ENCODE data around the gene PITX3.
"Not testable (repeated sequence)": the region's sequence is repeated elsewhere in the genome, so short reads cannot be mapped to it uniquely, and the experiment has no call there.

The PITX3 gene

DNA sequence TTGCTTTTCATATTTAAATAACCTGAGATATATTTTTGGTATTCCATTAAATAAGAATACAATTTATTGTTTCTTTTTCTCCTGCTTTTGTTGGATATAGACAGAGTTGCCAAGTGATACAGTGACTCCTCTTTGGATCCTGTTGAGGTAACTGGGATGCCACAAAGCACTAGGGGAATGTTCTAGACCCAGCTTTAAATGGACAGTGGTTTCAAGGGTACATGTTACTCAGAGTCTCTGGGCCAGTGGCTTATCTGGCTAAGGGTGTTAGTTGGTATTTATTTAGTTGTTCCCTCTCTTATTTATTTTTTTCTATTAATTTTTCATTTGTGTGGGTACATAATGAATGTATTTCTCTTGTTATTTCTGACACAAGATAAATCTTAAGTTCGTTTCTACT lies 13.1 kb upstream of the PITX3 start:
- H3K36me3 ChIP-seq (ENCODE audit: insufficient read depth, low read depth, low read length), result peaks cover 2% of the 10 kb centered on the region

GRCh38 chr10:102252508-102252907 lies 11.2 kb upstream of the PITX3 start:
- H3K36me3 ChIP-seq (ENCODE audit: insufficient read depth, low read depth, low read length); H3K4me1 ChIP-seq (ENCODE audit: insufficient read depth, low read length); H3K27me3 ChIP-seq (ENCODE audit: insufficient read depth, low read length); H3K27ac ChIP-seq (ENCODE audit: low read length); H3K9me3 ChIP-seq (ENCODE audit: insufficient read depth, low read depth, low read length); H3K4me3 ChIP-seq (ENCODE audit: low read length); H3K9ac ChIP-seq (ENCODE audit: low read depth, low read length): not testable (repeated sequence)

More for the DNA sequence above, 13.1 kb upstream of the PITX3 start:
- Histone ChIP-seq H3K9ac (ENCODE audit: low read depth, low read length) (no peak overlapping the region), H3K9me3 (ENCODE audit: insufficient read depth, low read depth, low read length) (no peaks in the 10 kb centered on the region), H3K27me3 (ENCODE audit: insufficient read depth, low read length) (no peaks in the 10 kb centered on the region), H3K27ac (ENCODE audit: low read length) (no peak overlapping the region), H3K4me3 (ENCODE audit: low read length) (no peak overlapping the region), H3K4me1 (ENCODE audit: insufficient read depth, low read length) (no peaks in the 10 kb centered on the region)

- H3K4me3 ChIP-seq (ENCODE audit: low read length), result no peak overlapping the region
- H3K9ac ChIP-seq (ENCODE audit: low read depth, low read length), result no peak overlapping the region
These were observed 6.4 kb upstream of the PITX3 start for GRCh38 chr10:102247734-102248133.

GRCh38 chr10:102246261-102246660 lies 4.9 kb upstream of the PITX3 start:
- Histone ChIP-seq H3K27ac (ENCODE audit: low read length) (no peak overlapping the region), H3K4me1 (ENCODE audit: insufficient read depth, low read length) (peaks cover 6% of the 10 kb centered on the region; the same call in 1 of the 2 replicates), H3K9me3 (ENCODE audit: insufficient read depth, low read depth, low read length) (no peaks in the 10 kb centered on the region), H3K36me3 (ENCODE audit: insufficient read depth, low read depth, low read length) (no peaks in the 10 kb centered on the region), H3K27me3 (ENCODE audit: insufficient read depth, low read length) (peaks cover 23% of the 10 kb centered on the region), H3K9ac (ENCODE audit: low read depth, low read length) (peak overlapping the region; percentile 73; the same call in 1 of the 2 replicates), H3K4me3 (ENCODE audit: low read length) (peak overlapping the region; percentile 91)

More at GRCh38 chr10:102247734-102248133, 6.4 kb upstream of the PITX3 start:
- Histone ChIP-seq H3K36me3 (ENCODE audit: insufficient read depth, low read depth, low read length) (no peaks in the 10 kb centered on the region), H3K4me1 (ENCODE audit: insufficient read depth, low read length) (peaks cover 4% of the 10 kb centered on the region; the same call in 1 of the 2 replicates), H3K27me3 (ENCODE audit: insufficient read depth, low read length) (peaks cover 9% of the 10 kb centered on the region), H3K27ac (ENCODE audit: low read length) (no peak overlapping the region), H3K9me3 (ENCODE audit: insufficient read depth, low read depth, low read length) (no peaks in the 10 kb centered on the region)

GRCh38 chr10:102245932-102246251 lies 4.6 kb upstream of the PITX3 start:
- Histone ChIP-seq H3K4me1 (ENCODE audit: insufficient read depth, low read length) (peaks cover 6% of the 10 kb centered on the region; the same call in 1 of the 2 replicates), H3K4me3 (ENCODE audit: low read length) (peak overlapping the region; percentile 91), H3K27me3 (ENCODE audit: insufficient read depth, low read length) (peaks cover 27% of the 10 kb centered on the region), H3K9me3 (ENCODE audit: insufficient read depth, low read depth, low read length) (no peaks in the 10 kb centered on the region), H3K36me3 (ENCODE audit: insufficient read depth, low read depth, low read length) (no peaks in the 10 kb centered on the region), H3K9ac (ENCODE audit: low read depth, low read length) (peak overlapping the region; percentile 73; the same call in 1 of the 2 replicates), H3K27ac (ENCODE audit: low read length) (no peak overlapping the region)

DNA sequence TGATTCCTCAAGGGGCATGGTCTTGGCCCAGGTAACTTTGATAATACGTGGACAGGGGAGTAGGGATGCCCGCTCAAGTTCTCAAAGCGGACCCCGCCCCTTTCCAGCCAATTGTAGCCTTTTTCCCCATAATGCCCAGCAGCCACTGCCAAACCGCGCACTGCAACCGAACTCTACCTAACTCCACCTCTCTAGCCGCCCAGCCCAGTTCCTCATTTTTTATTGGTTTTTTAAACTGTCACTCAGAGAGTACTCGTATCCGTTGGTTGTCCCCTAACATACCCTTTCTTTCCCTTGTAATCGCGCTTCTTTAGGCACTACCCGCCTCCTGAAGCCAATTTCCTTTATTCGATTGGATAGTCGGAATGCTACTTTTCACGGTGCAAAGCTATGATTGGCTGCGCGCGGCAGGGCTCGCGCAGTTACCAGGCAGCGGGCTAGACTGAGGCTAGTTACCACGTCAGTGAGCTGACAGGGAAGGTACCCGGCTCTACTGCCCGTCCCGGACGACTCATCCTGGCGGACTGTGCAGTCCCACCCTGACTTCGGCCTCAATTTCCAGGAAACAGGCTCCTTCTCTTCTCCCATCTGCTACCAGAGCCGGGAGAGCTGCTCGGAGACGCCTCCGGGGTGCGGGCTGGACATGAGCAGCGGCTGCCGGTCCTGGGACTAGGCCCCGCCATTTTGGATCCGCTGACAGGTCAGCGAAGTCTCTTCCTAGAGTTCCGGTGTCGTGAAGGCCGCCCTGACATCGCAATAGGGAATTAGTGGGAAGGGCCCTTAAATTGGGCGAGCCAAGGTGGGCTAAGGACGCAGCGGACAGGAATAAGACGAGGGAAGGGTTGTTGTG lies 4.0 kb upstream of the PITX3 start, which contains the start of gene GBF1:
Gene GBF1, plus strand, starts transcription at position 451 of the 850 bp plus-strand sequence. CDS start 13,407 bp downstream, outside the sequence.
- peaks cover 6% of the 10 kb centered on the region; the same call in 1 of the 2 replicates for H3K4me1 ChIP-seq (ENCODE audit: insufficient read depth, low read length)
- H3K27me3 ChIP-seq (ENCODE audit: insufficient read depth, low read length), result peaks cover 33% of the 10 kb centered on the region
- peak within 1 kb of the TSS; percentile 91 for H3K4me3 ChIP-seq (ENCODE audit: low read length)
- H3K36me3 ChIP-seq (ENCODE audit: insufficient read depth, low read depth, low read length), result no peaks in the 10 kb centered on the region
- peak within 1 kb of the TSS; percentile 73; the same call in 1 of the 2 replicates for H3K9ac ChIP-seq (ENCODE audit: low read depth, low read length)
- H3K9me3 ChIP-seq (ENCODE audit: insufficient read depth, low read depth, low read length), result no peaks in the 10 kb centered on the region
- no peak within 1 kb of the TSS for H3K27ac ChIP-seq (ENCODE audit: low read length)

GRCh38 chr10:102243309-102243708 lies 2.0 kb upstream of the PITX3 start:
- Histone ChIP-seq H3K9ac (ENCODE audit: low read depth, low read length) (no peak overlapping the region), H3K27ac (ENCODE audit: low read length) (no peak overlapping the region), H3K9me3 (ENCODE audit: insufficient read depth, low read depth, low read length) (no peaks in the 10 kb centered on the region), H3K27me3 (ENCODE audit: insufficient read depth, low read length) (peaks cover 53% of the 10 kb centered on the region), H3K4me3 (ENCODE audit: low read length) (no peak overlapping the region), H3K4me1 (ENCODE audit: insufficient read depth, low read length) (peaks cover 6% of the 10 kb centered on the region; the same call in 1 of the 2 replicates), H3K36me3 (ENCODE audit: insufficient read depth, low read depth, low read length) (no peaks in the 10 kb centered on the region)

DNA sequence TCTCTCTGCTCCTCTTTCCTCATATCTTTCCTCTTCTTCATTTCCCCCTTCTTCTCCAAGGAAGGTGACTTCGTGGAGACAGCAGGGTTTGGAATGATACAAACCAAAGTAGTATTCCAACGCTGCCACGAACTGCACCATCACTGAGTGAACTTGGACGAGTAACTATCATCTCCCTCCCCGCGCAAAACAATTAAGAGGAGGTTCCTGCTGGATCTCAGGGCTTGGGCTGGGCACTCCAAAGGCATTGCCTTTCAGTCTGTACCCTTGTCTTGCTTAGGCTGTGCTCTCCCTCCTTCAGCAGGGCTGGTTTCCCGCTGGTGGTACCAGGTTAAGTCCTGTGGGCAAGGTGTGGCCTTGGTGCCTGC lies 790 bp upstream of the PITX3 start:
- no peaks in the 10 kb centered on the region for H3K9me3 ChIP-seq (ENCODE audit: insufficient read depth, low read depth, low read length)
- peaks cover 65% of the 10 kb centered on the region for H3K27me3 ChIP-seq (ENCODE audit: insufficient read depth, low read length)
- H3K9ac ChIP-seq (ENCODE audit: low read depth, low read length), result peak overlapping the region; percentile 50; the same call in 1 of the 2 replicates
- H3K27ac ChIP-seq (ENCODE audit: low read length), result no peak overlapping the region
- H3K36me3 ChIP-seq (ENCODE audit: insufficient read depth, low read depth, low read length), result no peaks in the 10 kb centered on the region
- H3K4me1 ChIP-seq (ENCODE audit: insufficient read depth, low read length), result peaks cover 6% of the 10 kb centered on the region; the same call in 1 of the 2 replicates
- peak overlapping the region; percentile 75 for H3K4me3 ChIP-seq (ENCODE audit: low read length)

DNA sequence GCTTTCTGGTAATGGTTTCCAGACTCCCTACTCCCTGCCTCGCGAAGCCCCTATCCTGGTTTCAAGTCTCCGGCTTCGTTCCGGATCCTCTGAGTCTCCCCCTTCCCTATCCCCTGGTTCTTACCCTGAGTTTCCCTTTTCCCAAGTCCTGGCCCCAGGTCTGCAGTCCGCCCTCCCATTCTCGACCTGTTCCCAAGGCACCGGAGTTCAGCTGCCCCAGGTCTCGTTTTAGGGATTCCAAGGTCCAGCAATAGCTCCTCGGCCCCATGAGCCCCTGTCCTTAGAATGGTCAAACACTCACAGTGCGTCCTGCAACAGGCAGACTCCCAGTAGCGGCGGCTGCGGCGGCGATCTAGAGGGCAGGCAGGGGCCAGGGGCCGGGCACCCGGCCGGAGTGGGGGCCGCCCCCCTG lies 274 bp downstream of the PITX3 start:
- peaks cover 75% of the 10 kb centered on the region for H3K27me3 ChIP-seq (ENCODE audit: insufficient read depth, low read length)
- H3K36me3 ChIP-seq (ENCODE audit: insufficient read depth, low read depth, low read length), result no peaks in the 10 kb centered on the region

DNA sequence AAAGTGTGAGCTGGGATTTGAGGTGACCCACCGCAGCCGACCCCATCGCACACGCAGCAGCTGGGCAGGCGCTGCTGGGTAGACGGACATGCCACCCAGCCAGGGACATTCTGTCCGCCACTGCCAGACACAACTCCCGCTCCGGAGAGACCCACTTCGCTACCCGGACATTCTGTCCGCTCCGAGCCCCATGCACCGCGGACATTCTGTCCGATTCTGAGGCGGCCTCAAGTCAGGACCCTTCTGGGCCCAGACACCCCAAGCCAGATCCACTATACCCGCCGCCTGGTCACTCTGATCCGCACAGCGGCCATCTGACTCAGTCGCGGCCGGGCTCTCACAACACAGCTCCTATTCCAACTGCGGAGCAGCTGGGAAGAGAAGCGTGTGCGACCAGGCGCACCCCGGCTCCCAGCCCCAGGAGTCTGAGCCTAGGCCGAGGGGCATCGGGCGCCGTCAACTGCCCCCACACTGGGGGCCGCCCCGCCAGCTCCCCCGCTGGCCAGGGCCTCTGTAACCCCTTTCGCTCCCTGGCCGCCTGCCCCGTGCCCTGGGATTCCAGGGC lies 763 bp downstream of the PITX3 start:
- peaks cover 80% of the 10 kb centered on the region for H3K27me3 ChIP-seq (ENCODE audit: insufficient read depth, low read length)
- no peaks in the 10 kb centered on the region for H3K36me3 ChIP-seq (ENCODE audit: insufficient read depth, low read depth, low read length)
- H3K4me3 ChIP-seq (ENCODE audit: low read length), result peak overlapping the region; percentile 75; the same call in 1 of the 2 replicates
- no peaks in the 10 kb centered on the region for H3K9me3 ChIP-seq (ENCODE audit: insufficient read depth, low read depth, low read length)
- no peak overlapping the region for H3K27ac ChIP-seq (ENCODE audit: low read length)
- H3K4me1 ChIP-seq (ENCODE audit: insufficient read depth, low read length), result 0 out of 2 replicates have a peak, but pooled peaks cover 2% of the 10 kb centered on the region
- no peak overlapping the region for H3K9ac ChIP-seq (ENCODE audit: low read depth, low read length)

More for the DNA sequence above, 274 bp downstream of the PITX3 start:
- no peaks in the 10 kb centered on the region for H3K9me3 ChIP-seq (ENCODE audit: insufficient read depth, low read depth, low read length)
- H3K4me3 ChIP-seq (ENCODE audit: low read length), result peak overlapping the region; percentile 75
- H3K9ac ChIP-seq (ENCODE audit: low read depth, low read length), result no peak overlapping the region
- H3K4me1 ChIP-seq (ENCODE audit: insufficient read depth, low read length), result peaks cover 2% of the 10 kb centered on the region; the same call in 1 of the 2 replicates
- H3K27ac ChIP-seq (ENCODE audit: low read length), result no peak overlapping the region

DNA sequence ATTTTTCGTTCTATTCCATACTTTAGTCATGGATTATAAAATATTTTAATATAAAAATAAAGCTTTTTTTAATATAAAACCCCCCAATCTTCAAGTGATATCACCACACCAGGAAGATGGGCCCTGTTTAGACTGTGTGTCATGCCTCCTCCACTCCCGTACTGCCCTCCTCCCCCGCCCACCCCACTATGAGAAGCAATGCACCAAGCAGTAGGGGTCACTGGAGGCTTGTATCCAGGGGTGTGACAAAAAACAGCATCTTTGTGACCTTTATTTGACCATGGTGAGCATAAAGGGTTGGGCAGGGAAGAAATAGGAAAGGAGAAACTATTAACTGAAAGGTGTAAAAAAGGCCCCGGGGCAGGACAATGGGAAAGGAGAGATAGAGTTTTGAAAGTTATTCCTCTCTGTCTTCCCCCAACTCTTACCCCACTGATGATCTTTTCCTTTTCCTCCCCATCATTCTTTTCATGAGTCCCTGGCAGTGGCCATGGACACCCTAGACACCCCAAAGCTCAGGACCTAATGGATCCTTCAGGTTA lies 3.5 kb downstream of the PITX3 start:
- Histone ChIP-seq H3K27ac (ENCODE audit: low read length) (no peak overlapping the region), H3K4me3 (ENCODE audit: low read length) (no peak overlapping the region), H3K36me3 (ENCODE audit: insufficient read depth, low read depth, low read length) (no peaks in the 10 kb centered on the region), H3K9ac (ENCODE audit: low read depth, low read length) (no peak overlapping the region), H3K27me3 (ENCODE audit: insufficient read depth, low read length) (peaks cover 98% of the 10 kb centered on the region), H3K9me3 (ENCODE audit: insufficient read depth, low read depth, low read length) (no peaks in the 10 kb centered on the region), H3K4me1 (ENCODE audit: insufficient read depth, low read length) (0 out of 2 replicates have a peak, but pooled peaks cover 2% of the 10 kb centered on the region)
